Gastrocnemius medialis (tissue), 4 donors: ENCODE data around the gene TSHZ1.

Experiments
- POLR2A ChIP-seq, 2 donors: fragments of 450-650 bp; IDR thresholded peaks; one replicate each; pipeline ENCODE4 v1.6.1; 2017; ENCODE audit warnings: antibody characterized with exemption in 2 of 2, mild to moderate bottlenecking in 2 of 2, moderate library complexity in 2 of 2
- TF ChIP-seq, protein P1 (sequence below), 5 experiments: fragments of 450-650 bp in 3 of 5; fragments of 200-600 bp in 2 of 5; sonication (generic) in 2 of 5; IDR thresholded peaks in 4 of 5; conservative IDR thresholded peaks in 1 of 5; 1 replicate in 4 of 5; 2 replicates in 1 of 5; pipeline ENCODE4 v1.5.1; 2016 to 2019; ENCODE audit warnings: antibody characterized with exemption in 5 of 5, mild to moderate bottlenecking in 3 of 5, moderate library complexity in 3 of 5

DNA sequence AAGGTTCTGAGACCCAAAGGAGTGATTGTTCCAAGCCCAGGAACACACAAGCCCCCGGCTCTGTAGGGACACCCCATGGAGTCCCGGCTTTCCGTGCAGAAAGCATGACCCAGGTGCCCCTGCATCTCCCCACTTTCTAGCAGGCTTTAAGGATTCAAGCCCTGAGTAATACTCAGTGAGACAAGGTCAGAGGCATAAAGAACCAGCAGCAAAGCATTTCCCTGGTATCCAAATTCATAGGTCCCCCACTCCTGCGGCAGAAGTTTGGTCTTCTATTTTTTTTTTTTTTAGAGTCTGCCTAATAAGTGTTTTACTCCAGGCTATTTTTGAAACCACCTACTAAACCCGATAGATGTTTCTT, 16.3 kb downstream of the TSHZ1 start:
- TF ChIP-seq, protein P1, sequence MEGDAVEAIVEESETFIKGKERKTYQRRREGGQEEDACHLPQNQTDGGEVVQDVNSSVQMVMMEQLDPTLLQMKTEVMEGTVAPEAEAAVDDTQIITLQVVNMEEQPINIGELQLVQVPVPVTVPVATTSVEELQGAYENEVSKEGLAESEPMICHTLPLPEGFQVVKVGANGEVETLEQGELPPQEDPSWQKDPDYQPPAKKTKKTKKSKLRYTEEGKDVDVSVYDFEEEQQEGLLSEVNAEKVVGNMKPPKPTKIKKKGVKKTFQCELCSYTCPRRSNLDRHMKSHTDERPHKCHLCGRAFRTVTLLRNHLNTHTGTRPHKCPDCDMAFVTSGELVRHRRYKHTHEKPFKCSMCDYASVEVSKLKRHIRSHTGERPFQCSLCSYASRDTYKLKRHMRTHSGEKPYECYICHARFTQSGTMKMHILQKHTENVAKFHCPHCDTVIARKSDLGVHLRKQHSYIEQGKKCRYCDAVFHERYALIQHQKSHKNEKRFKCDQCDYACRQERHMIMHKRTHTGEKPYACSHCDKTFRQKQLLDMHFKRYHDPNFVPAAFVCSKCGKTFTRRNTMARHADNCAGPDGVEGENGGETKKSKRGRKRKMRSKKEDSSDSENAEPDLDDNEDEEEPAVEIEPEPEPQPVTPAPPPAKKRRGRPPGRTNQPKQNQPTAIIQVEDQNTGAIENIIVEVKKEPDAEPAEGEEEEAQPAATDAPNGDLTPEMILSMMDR (IDR thresholded peaks at IDR 0.05 in 4 of 5, conservative IDR thresholded peaks at IDR 0.05 in 1 of 5), result no peak
- TF ChIP-seq POLR2A (IDR thresholded peaks at IDR 0.05), result no peak
